K562 (cell line): ENCODE measurements around the gene HNRNPK. TPM values are rescaled to one million over a fixed set of nuclear protein-coding genes. Genes with fewer than 3 reads are reported as not detected.

Source experiments
- ATAC-seq: fragments of 200-7000 bp; cut with Tn5 transposase; 3 replicates; pipeline ENCODE4 v1.9.1; 2020; ENCODE audit warnings: moderate library complexity
- BruUV-seq: library from RNA; stranded (reverse); fragments of 400-500 nt; replicated peaks from 2 replicates; lab custom pipeline; 2021; lab: Mats Ljungman, UMichigan
- CTCF ChIA-PET: fragments of 300-600 bp; formaldehyde crosslinking; extraction: SDS; loops from one replicate; lab custom pipeline; 2021; ENCODE audit warnings: low intra/inter-chr PET ratio; lab: Yijun Ruan, JAX
- POLR2A ChIA-PET: fragments of 300-600, 350-650 bp; sonication (Branson Sonifier 250); formaldehyde crosslinking; extraction: SDS; loops from one replicate; lab custom pipeline; 2021; ENCODE audit warnings: antibody characterized with exemption, inconsistent platforms; lab: Yijun Ruan, JAX
- DNase-seq, 4 experiments: peaks; one replicate each; pipeline versions ENCODE4 v3.0.0 to v3.0.0-alpha.2; 2011 to 2018; ENCODE audit warnings: low spot score in 3 of 4, mixed read lengths in 3 of 4; ENCODE audit errors: extremely low read depth in 1 of 4
- FAIRE-seq: peaks from 2 replicates; lab custom pipeline; 2011; peaks lifted over from hg19 to GRCh38; lab: Jason Lieb, UNC
- H2AFZ ChIP-seq: 2 replicates; pipeline ENCODE4 v1.6.0; 2011; ENCODE audit warnings: low read depth, low read length, control low read depth, inconsistent platforms
- H3K27ac ChIP-seq: fragments of 200-600 bp; 3 replicates; pipeline ENCODE4 v1.8.0; 2011; ENCODE audit warnings: low read depth, mild to moderate bottlenecking, control low read depth, inconsistent platforms, low read length, moderate library complexity, mixed read lengths; ENCODE audit errors: extremely low read depth
- H3K27me3 ChIP-seq, 2 experiments: fragments of 300-600 bp in 1 of 2; 2 replicates in 1 of 2; 3 replicates in 1 of 2; pipeline versions ENCODE4 v1.6.0 to v1.8.0; 2011; ENCODE audit warnings: inconsistent platforms in 2 of 2, low read length in 2 of 2, mild to moderate bottlenecking in 1 of 2, mixed read lengths in 1 of 2, moderate library complexity in 1 of 2; ENCODE audit not compliant: control insufficient read depth in 2 of 2, insufficient read depth in 2 of 2
- H3K36me3 ChIP-seq: fragments of 300-600 bp; 3 replicates; pipeline ENCODE4 v1.8.0; 2011; ENCODE audit warnings: mild to moderate bottlenecking, low read length, inconsistent platforms; ENCODE audit not compliant: control insufficient read depth, insufficient read depth
- H3K4me1 ChIP-seq, 2 experiments: fragments of 200-600 bp in 1 of 2; replicated peaks in 1 of 2; 2 replicates in 1 of 2; 3 replicates in 1 of 2; pipeline versions ENCODE4 v1.5.1 to v1.8.0; 2011; ENCODE audit warnings: inconsistent platforms in 2 of 2, low read length in 2 of 2, mild to moderate bottlenecking in 1 of 2, mixed read lengths in 1 of 2, moderate library complexity in 1 of 2; ENCODE audit not compliant: control insufficient read depth in 2 of 2, insufficient read depth in 2 of 2
- H3K4me2 ChIP-seq: 2 replicates; pipeline ENCODE4 v1.6.1; 2011; ENCODE audit warnings: low read length, control low read depth, inconsistent platforms, mixed read lengths; ENCODE audit not compliant: insufficient read depth
- H3K4me3 ChIP-seq: fragments of 200-600 bp; sonication (generic), shearing (Covaris generic); 2 replicates; pipeline ENCODE4 v1.5.1; 2016; ENCODE audit warnings: control low read depth, inconsistent platforms
- H3K79me2 ChIP-seq: fragments of 200-600 bp; 3 replicates; pipeline ENCODE4 v1.8.0; 2011; ENCODE audit warnings: low read length, inconsistent platforms; ENCODE audit not compliant: control insufficient read depth, insufficient read depth
- H3K9ac ChIP-seq, 2 experiments: 2 replicates each; pipeline versions ENCODE4 v1.6.0 to v1.6.1; 2011; ENCODE audit warnings: low read depth in 2 of 2, low read length in 2 of 2, control low read depth in 1 of 2, inconsistent platforms in 1 of 2, mild to moderate bottlenecking in 1 of 2, mixed read lengths in 1 of 2; ENCODE audit not compliant: insufficient read depth in 1 of 2
- H3K9me1 ChIP-seq: one replicate; pipeline ENCODE4 v1.6.0; 2011; ENCODE audit warnings: inconsistent platforms, mild to moderate bottlenecking, low read length, moderate library complexity; ENCODE audit not compliant: control insufficient read depth, insufficient read depth
- H3K9me3 ChIP-seq: replicated peaks from 2 replicates; pipeline ENCODE4 v1.5.1; 2011; ENCODE audit warnings: low read depth, low read length, inconsistent platforms; ENCODE audit not compliant: control insufficient read depth, insufficient read depth
- H4K20me1 ChIP-seq: replicated peaks from 2 replicates; pipeline ENCODE4 v1.6.1; 2011; ENCODE audit warnings: low read length, inconsistent platforms, mixed read lengths; ENCODE audit not compliant: control insufficient read depth, insufficient read depth
- CEBPB ChIP-seq: fragments of 450-650 bp; IDR thresholded peaks from 2 replicates; pipeline ENCODE4 v1.6.1; 2016; ENCODE audit warnings: missing genetic modification characterization, missing compliant biosample characterization
- CEBPG ChIP-seq, 3 experiments: fragments of 200-800 bp in 1 of 3; sonication (Bioruptor generic) in 1 of 3; sonication (generic) in 1 of 3; formaldehyde crosslinking in 1 of 3; IDR thresholded peaks in 2 of 3; conservative IDR thresholded peaks in 1 of 3; 2 replicates each; pipeline versions ENCODE4 v1.6.1 to v1.8.0; 2016 to 2022; ENCODE audit warnings: missing compliant biosample characterization in 2 of 3, missing genetic modification characterization in 2 of 3, mild to moderate bottlenecking in 1 of 3, missing genetic modification reagents in 1 of 3
- GABPB2 ChIP-seq: fragments of 250-450 bp; sonication (Bioruptor Pico); conservative IDR thresholded peaks from 2 replicates; pipeline ENCODE4 v1.5.1; 2021; ENCODE audit warnings: mild to moderate bottlenecking
- JUN ChIP-seq, 2 experiments: sonication (generic) in 1 of 2; formaldehyde crosslinking in 1 of 2; IDR thresholded peaks; 2 replicates each; pipeline versions ENCODE4 v1.6.1 to v1.8.0; 2012 to 2022; ENCODE audit warnings: borderline replicate concordance in 2 of 2, mild to moderate bottlenecking in 2 of 2, improper control_type of control experiment in 1 of 2, low read depth in 1 of 2, low read length in 1 of 2, missing genetic modification reagents in 1 of 2
- NCOA4 ChIP-seq: fragments of 450-650 bp; IDR thresholded peaks from 2 replicates; pipeline ENCODE4 v1.6.1; 2018; ENCODE audit warnings: mild to moderate bottlenecking; ENCODE audit not compliant: partially characterized antibody
- NFIC ChIP-seq: fragments of 450-650 bp; IDR thresholded peaks from 2 replicates; pipeline ENCODE4 v1.6.1; 2017; ENCODE audit warnings: mild to moderate bottlenecking, inconsistent platforms
- WGBS: fragments of 100-300 bp; shearing (Covaris generic); methylation state at CpG from one replicate; pipeline ENCODE4 v1.1.6; 2016; ENCODE audit warnings: low coverage, mixed read lengths; ENCODE audit not compliant: insufficient coverage; ENCODE audit errors: missing lambda C conversion rate; 5-methylcytosine and 5-hydroxymethylcytosine counted together
- in situ Hi-C: fragments of 300-500 bp; cut with MboI; formaldehyde crosslinking; loops from 4 replicates; pipeline ENCODE4 v1.15.0; 2018; ENCODE audit warnings: inconsistent platforms, mixed read lengths
- intact Hi-C: fragments of 100-400 bp; cut with micrococcal nuclease; formaldehyde crosslinking; loops from 2 replicates; pipeline ENCODE4 v1.14.2; 2022
- polyA plus RNA-seq, 8 experiments: library from polyadenylated mRNA; depleted of rRNA in 4 of 8; stranded (reverse) in 5 of 8; unstranded in 3 of 8; fragments of >200 nt; fragmentation: Nextera tagmentation in 2 of 8; fragmentation: Illumina TruSeq in 1 of 8; extraction: Ambion mirVana in 2 of 8; extraction: Trizol in 1 of 8; gene quantifications; 2 replicates each; pipeline versions ENCODE4 v1.2.1 to v1.2.3, GENCODE V29; 2011 to 2014; ENCODE audit warnings: inconsistent platforms in 1 of 8, missing spikeins in 1 of 8
- total RNA-seq, 7 experiments: library from RNA; depleted of rRNA in 6 of 7; stranded (reverse); fragments of >200 nt in 6 of 7; fragmentation: Illumina TruSeq in 2 of 7; extraction: Trizol in 2 of 7; gene quantifications; 2 replicates each; pipeline versions ENCODE4 v1.2.1 to v1.2.3, GENCODE V29; 2011 to 2021; ENCODE audit warnings: low replicate concordance in 1 of 7

The HNRNPK gene
- total and polyA plus RNA-seq, 9 of the 15 experiments (the other 6 are each of a cell fraction or from before 2014, with no cell fraction given) = 224 to 883 (median 618) TPM

GRCh38 chr9:83996126-83996525, 16.1 kb upstream of the HNRNPK start:
- no peak overlapping the region for H3K4me3 ChIP-seq
- FAIRE-seq (no peak), ATAC-seq (no peak), DNase-seq (peak in 3 of 4 experiments; percentile 7 to 19 (median 9))
- H3K79me2 ChIP-seq = peaks cover 35% of the 10 kb centered on the region
- H3K4me1 ChIP-seq = peaks cover 0 to 8% of the 10 kb centered on the region in 2 experiments; a peak in 3 of 5 replicates
- CTCF ChIA-PET = no interaction called here
- WGBS = 77% methylated on average over 4 of the region's 4 CpGs
- TF ChIP-seq NFIC (peak; percentile 83), GABPB2 (no peak), JUN (IDR thresholded peaks at IDR 0.05; ENCODE audit: borderline replicate concordance, low read depth, low read length) (no peak), JUN (CRISPR knock-in tag; IDR thresholded peaks at IDR 0.05; ENCODE audit: borderline replicate concordance) (no peak)
- no peak overlapping the region for H3K4me2 ChIP-seq
- POLR2A ChIA-PET = no interaction called here
- no peak overlapping the region for H2AFZ ChIP-seq
- no peaks in the 10 kb centered on the region for H3K9me1 ChIP-seq
- H3K27me3 ChIP-seq = no peaks in the 10 kb centered on the region
- H3K36me3 ChIP-seq = peaks cover 19% of the 10 kb centered on the region
- no peaks in the 10 kb centered on the region for H3K9me3 ChIP-seq
- no peaks in the 10 kb centered on the region for H4K20me1 ChIP-seq
- no peak overlapping the region for H3K9ac ChIP-seq
- intact Hi-C loops = no loop called here
- no peak overlapping the region for H3K27ac ChIP-seq
- BruUV-seq = no TSS peak
- in situ Hi-C loops = no loop called here

GRCh38 chr9:83992901-83993300, 12.9 kb upstream of the HNRNPK start:
- TF ChIP-seq CEBPB (tag) = peak; percentile 47
- no peak for TF ChIP-seq CEBPG (CRISPR knock-in tag; IDR thresholded peaks at IDR 0.05)
- TF ChIP-seq CEBPG (tag; conservative IDR thresholded peaks at IDR 0.05 in 1 of 2, IDR thresholded peaks at IDR 0.05 in 1 of 2) = peak in 1 of 2 experiments; percentile 57; a peak in 3 of 4 replicates
- no peak for TF ChIP-seq NCOA4
- intact Hi-C loops = no loop called here
- ChIA-PET CTCF (interaction anchor here (0.8 kb wide), 1 partner anchor 180 kb away, joined by 3 read pairs; no protein-coding TSS in a partner anchor), POLR2A (no interaction called here)
- in situ Hi-C loops = no loop called here
- H3K4me2 ChIP-seq = no peak overlapping the region
- no peak overlapping the region for H3K9ac ChIP-seq
- H3K9me3 ChIP-seq = no peaks in the 10 kb centered on the region
- no peak overlapping the region for H3K4me3 ChIP-seq
- BruUV-seq = no TSS peak
- H3K36me3 ChIP-seq = peaks cover 26% of the 10 kb centered on the region; the same call in 2 of the 3 replicates
- FAIRE-seq (no peak), ATAC-seq (no peak), DNase-seq (no peak)
- H4K20me1 ChIP-seq = no peaks in the 10 kb centered on the region
- H3K27me3 ChIP-seq = no peaks in the 10 kb centered on the region
- H3K27ac ChIP-seq = no peak overlapping the region
- H3K9me1 ChIP-seq = no peaks in the 10 kb centered on the region
- H2AFZ ChIP-seq = no peak overlapping the region
- H3K79me2 ChIP-seq = peaks cover 46% of the 10 kb centered on the region
- peaks cover 0 to 8% of the 10 kb centered on the region in 2 experiments; a peak in 3 of 5 replicates for H3K4me1 ChIP-seq
